Measurements from ENCODE around the gene VAT1. TPM values are rescaled to one million over a fixed set of nuclear protein-coding genes. Genes with fewer than 3 reads are reported as not detected.
A peak's percentile ranks its signal among the peaks of the same experiment; 100 is the strongest.

Gene VAT1
- total and polyA plus RNA-seq, 2 of the 13 experiments (the other 11 are each of a cell fraction or from before 2014, with no cell fraction given) = 143 to 205 TPM

DNA sequence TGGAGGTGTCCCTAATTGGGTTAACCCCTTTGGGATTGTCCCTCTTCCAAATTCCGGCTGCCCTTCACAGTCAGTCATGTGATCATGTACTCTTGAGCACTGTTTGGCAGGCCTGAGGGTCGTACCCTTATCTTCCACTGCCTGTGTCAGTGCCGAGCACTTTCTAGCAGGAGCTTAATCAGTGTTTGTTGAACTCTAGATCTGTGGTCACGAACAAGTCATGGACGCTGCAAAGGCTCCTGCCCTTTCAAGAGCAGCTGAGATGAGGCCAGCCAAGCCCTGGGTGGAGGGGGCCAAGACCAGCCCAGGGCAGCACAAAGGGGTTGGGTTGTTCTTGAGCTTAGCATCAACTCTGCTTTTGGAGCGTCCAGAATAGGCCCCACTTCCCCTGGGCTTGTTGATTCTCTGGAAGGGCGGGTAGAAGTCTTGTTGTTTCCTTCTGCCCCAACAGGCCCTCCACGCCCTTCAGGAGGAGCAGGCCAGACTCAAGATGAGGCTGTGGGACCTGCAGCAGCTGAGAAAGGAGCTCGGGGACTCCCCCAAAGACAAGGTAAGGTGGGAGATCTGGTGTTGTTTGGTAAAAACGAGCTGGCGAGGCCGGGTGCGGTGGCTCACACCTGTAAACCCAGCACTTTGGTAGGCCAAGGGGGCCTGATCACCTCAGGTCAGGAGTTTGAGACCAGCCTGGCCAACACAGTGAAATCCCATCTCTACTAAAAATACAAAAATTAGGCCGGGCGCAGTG is 10.3 kb downstream of the VAT1 start (continued):
- TF ChIP-seq, protein P1, sequence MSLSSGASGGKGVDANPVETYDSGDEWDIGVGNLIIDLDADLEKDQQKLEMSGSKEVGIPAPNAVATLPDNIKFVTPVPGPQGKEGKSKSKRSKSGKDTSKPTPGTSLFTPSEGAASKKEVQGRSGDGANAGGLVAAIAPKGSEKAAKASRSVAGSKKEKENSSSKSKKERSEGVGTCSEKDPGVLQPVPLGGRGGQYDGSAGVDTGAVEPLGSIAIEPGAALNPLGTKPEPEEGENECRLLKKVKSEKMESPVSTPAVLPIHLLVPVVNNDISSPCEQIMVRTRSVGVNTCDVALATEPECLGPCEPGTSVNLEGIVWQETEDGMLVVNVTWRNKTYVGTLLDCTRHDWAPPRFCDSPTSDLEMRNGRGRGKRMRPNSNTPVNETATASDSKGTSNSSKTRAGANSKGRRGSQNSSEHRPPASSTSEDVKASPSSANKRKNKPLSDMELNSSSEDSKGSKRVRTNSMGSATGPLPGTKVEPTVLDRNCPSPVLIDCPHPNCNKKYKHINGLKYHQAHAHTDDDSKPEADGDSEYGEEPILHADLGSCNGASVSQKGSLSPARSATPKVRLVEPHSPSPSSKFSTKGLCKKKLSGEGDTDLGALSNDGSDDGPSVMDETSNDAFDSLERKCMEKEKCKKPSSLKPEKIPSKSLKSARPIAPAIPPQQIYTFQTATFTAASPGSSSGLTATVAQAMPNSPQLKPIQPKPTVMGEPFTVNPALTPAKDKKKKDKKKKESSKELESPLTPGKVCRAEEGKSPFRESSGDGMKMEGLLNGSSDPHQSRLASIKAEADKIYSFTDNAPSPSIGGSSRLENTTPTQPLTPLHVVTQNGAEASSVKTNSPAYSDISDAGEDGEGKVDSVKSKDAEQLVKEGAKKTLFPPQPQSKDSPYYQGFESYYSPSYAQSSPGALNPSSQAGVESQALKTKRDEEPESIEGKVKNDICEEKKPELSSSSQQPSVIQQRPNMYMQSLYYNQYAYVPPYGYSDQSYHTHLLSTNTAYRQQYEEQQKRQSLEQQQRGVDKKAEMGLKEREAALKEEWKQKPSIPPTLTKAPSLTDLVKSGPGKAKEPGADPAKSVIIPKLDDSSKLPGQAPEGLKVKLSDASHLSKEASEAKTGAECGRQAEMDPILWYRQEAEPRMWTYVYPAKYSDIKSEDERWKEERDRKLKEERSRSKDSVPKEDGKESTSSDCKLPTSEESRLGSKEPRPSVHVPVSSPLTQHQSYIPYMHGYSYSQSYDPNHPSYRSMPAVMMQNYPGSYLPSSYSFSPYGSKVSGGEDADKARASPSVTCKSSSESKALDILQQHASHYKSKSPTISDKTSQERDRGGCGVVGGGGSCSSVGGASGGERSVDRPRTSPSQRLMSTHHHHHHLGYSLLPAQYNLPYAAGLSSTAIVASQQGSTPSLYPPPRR (CRISPR knock-in tag; IDR thresholded peaks at IDR 0.05; ENCODE audit: borderline replicate concordance) = 0 out of 2 replicates have a peak, but pooled peaks have one; percentile 19
- TF ChIP-seq ZNF124 (CRISPR knock-in tag; IDR thresholded peaks at IDR 0.05) (no peak), ZFP36L1 (CRISPR knock-in tag; IDR thresholded peaks at IDR 0.05) (no peak), ZNF841 (CRISPR knock-in tag; IDR thresholded peaks at IDR 0.05; ENCODE audit: borderline replicate concordance) (no peak), ZNF619 (CRISPR knock-in tag; IDR thresholded peaks at IDR 0.05) (no peak), MTF1 (CRISPR knock-in tag; IDR thresholded peaks at IDR 0.05) (no peak), STAG1 (CRISPR knock-in tag; IDR thresholded peaks at IDR 0.05) (no peak), HDAC1 (CRISPR knock-in tag; IDR thresholded peaks at IDR 0.05) (no peak), RXRA (CRISPR knock-in tag; IDR thresholded peaks at IDR 0.05) (peak; percentile 59; the same call in 1 of the 2 replicates), ZNF296 (CRISPR knock-in tag; conservative IDR thresholded peaks at IDR 0.05) (no peak), ASH2L (IDR thresholded peaks at IDR 0.05; ENCODE audit: insufficient read length, low read depth, low read length) (no peak), KLF11 (CRISPR knock-in tag; IDR thresholded peaks at IDR 0.05) (no peak)
- TF ChIP-seq, protein P2, sequence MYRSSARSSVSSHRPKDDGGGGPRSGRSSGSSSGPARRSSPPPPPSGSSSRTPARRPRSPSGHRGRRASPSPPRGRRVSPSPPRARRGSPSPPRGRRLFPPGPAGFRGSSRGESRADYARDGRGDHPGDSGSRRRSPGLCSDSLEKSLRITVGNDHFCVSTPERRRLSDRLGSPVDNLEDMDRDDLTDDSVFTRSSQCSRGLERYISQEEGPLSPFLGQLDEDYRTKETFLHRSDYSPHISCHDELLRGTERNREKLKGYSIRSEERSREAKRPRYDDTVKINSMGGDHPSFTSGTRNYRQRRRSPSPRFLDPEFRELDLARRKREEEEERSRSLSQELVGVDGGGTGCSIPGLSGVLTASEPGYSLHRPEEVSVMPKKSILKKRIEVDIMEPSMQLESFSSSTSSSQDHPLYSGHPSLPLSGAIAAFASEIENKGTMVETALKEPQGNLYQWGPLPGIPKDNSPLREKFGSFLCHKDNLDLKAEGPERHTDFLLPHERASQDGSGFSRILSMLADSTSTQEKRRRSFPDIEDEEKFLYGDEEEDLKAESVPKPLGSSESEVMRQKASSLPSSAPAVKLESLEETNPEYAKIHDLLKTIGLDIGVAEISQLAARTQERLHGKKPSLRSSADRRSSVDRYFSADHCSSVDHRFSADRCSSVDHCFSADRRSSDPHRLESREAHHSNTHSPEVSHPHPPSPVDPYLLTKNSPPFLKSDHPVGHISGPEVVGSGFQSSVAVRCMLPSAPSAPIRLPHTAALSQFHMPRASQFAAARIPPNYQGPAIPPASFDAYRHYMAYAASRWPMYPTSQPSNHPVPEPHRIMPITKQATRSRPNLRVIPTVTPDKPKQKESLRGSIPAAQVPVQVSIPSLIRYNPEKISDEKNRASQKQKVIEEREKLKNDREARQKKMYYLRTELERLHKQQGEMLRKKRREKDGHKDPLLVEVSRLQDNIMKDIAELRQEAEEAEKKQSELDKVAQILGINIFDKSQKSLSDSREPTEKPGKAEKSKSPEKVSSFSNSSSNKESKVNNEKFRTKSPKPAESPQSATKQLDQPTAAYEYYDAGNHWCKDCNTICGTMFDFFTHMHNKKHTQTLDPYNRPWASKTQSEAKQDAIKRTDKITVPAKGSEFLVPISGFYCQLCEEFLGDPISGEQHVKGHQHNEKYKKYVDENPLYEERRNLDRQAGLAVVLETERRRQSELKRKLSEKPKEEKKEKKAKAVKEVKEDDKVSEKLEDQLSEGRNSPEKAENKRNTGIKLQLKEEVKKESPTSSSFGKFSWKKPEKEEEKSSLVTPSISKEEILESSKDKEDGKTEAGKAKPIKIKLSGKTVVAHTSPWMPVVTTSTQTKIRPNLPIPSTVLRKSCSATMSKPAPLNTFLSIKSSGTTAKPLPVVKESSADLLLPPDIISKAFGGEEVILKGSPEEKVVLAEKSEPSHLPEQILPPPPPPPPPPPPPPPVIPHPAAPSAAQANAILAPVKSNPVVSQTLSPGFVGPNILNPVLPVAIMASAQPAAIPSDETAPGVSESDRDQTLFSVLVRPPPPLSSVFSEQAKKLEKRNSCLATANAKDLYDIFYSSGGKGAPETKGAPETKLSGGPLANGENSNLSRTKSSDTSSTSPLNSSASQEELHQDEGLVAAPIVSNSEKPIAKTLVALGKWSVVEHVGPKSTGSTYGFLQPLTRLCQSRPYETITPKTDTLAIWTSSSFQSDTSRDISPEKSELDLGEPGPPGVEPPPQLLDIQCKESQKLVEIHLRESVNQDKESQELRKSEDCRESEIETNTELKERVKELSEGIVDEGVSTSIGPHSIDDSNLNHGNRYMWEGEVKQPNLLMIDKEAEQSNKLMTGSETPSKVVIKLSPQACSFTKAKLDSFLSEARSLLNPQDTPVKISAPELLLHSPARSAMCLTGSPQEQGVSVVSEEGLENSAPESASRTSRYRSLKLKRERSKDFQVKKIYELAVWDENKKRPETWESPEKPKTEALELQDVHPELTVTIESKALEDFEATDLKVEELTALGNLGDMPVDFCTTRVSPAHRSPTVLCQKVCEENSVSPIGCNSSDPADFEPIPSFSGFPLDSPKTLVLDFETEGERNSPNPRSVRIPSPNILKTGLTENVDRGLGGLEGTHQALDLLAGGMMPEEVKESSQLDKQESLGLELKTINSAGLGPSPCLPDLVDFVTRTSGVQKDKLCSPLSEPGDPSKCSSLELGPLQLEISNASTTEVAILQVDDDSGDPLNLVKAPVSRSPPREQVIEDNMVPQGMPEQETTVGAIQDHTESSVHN (CRISPR knock-in tag; IDR thresholded peaks at IDR 0.05) = 0 out of 2 replicates have a peak, but pooled peaks have one; percentile 66
- TF ChIP-seq, protein P3, sequence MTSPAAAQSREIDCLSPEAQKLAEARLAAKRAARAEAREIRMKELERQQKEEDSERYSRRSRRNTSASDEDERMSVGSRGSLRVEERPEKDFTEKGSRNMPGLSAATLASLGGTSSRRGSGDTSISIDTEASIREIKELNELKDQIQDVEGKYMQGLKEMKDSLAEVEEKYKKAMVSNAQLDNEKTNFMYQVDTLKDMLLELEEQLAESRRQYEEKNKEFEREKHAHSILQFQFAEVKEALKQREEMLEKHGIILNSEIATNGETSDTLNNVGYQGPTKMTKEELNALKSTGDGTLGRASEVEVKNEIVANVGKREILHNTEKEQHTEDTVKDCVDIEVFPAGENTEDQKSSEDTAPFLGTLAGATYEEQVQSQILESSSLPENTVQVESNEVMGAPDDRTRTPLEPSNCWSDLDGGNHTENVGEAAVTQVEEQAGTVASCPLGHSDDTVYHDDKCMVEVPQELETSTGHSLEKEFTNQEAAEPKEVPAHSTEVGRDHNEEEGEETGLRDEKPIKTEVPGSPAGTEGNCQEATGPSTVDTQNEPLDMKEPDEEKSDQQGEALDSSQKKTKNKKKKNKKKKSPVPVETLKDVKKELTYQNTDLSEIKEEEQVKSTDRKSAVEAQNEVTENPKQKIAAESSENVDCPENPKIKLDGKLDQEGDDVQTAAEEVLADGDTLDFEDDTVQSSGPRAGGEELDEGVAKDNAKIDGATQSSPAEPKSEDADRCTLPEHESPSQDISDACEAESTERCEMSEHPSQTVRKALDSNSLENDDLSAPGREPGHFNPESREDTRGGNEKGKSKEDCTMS (CRISPR knock-in tag; conservative IDR thresholded peaks at IDR 0.05) = no peak
